ENCODE measurements around the gene LAMC1. TPM values are rescaled to one million over a fixed set of nuclear protein-coding genes. Genes with fewer than 3 reads are reported as not detected.
A peak's percentile ranks its signal among the peaks of the same experiment; 100 is the strongest.

Gene LAMC1
- total and polyA plus RNA-seq, 5 donors from 2014 or later = 1.1 TPM; not detected in 4

DNA sequence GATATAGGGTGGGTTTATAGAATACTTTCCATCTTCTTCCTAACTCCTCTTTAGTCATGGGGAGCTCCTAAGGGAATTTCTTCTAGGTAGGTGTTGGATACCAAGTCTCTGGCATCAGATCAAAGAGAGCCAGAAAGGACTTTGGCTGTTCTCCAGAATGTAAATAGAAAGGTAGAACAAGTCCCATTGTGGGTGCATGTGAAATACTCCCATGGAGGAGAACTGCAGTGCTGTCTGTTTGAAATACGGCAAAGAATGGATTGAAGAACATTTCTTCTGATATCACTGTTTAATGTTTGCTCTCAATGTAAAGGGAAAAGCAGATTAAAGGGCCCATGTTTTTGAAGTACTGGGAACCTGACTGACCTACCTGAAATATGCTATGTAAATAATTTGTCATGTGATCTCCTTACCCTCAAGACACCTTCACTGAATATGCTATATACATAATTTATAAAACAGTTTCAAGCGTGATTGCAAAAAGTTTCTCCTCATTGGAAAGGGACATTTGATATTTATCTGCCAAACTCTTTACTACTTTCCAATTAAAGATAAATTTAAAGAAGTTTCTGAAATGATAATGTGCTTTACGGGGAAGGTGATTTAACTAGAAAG is 65.9 kb downstream of the LAMC1 start:
- no peaks in the 10 kb centered on the region for H3K9me3 ChIP-seq (ENCODE audit: control insufficient read depth in 2 of 2, low read length in 2 of 2)
- peaks cover 26% of the 10 kb centered on the region for H3K27me3 Mint-ChIP-seq
- peaks cover 0 to 2% (median 0%) of the 10 kb centered on the region in 7 donors for H3K9me3 Mint-ChIP-seq
- H3K36me3 Mint-ChIP-seq = no peaks in the 10 kb centered on the region
- ATAC-seq (ENCODE audit: low read depth in 2 of 2) = no peak
- H3K36me3 ChIP-seq (ENCODE audit: control insufficient read depth, insufficient read depth, low read length) = no peaks in the 10 kb centered on the region
- no peaks in the 10 kb centered on the region for H3K4me1 Mint-ChIP-seq
- no peak overlapping the region for H3K27ac Mint-ChIP-seq
- no peaks in the 10 kb centered on the region for H3K4me1 ChIP-seq (ENCODE audit: control insufficient read depth, insufficient read depth, low read length, poor library complexity, severe bottlenecking)
- H3K27me3 ChIP-seq (ENCODE audit: control insufficient read depth, insufficient read depth, low read length) = peaks cover 3% of the 10 kb centered on the region
- no peak overlapping the region for H3K27ac ChIP-seq (ENCODE audit: insufficient read depth, low read length, poor library complexity, severe bottlenecking)
- no peak overlapping the region for H3K4me3 ChIP-seq (ENCODE audit: low read depth, low read length)
- H3K4me3 Mint-ChIP-seq = no peak overlapping the region
- no peak for DNase-seq

DNA sequence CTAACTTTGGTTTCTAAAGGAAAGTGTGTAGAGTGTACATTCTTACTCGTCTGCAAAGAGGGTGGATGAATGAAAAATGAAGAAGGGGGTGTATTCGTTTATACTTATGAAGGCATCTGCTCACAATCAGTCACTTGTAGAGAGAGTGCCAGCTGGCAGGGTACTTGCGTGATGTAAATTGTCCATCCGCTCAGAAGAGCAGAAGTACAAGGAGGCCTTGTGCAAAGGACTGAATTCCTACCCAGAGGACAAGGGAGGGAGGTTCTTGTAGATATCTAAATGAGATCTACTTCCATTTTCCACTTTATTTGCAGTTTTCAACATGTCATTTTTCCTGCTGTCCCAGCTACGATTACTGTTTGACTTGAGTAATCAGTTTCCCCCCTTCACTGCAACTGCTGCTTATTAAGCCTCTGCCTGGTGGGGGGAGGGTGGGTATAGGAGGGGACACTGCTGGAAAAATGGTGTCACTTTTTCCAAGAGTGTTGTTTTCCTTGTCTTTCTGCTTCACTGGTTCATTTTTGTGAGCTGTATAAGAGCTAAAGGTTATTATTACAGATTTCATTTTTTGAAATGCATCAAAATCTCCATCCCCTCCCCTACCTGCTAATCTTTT is 67.3 kb downstream of the LAMC1 start:
- H3K4me1 Mint-ChIP-seq = no peaks in the 10 kb centered on the region
- Histone ChIP-seq H3K4me1 (ENCODE audit: control insufficient read depth, insufficient read depth, low read length, poor library complexity, severe bottlenecking) (no peaks in the 10 kb centered on the region), H3K27ac (ENCODE audit: insufficient read depth, low read length, poor library complexity, severe bottlenecking) (no peak overlapping the region), H3K27me3 (ENCODE audit: control insufficient read depth, insufficient read depth, low read length) (peaks cover 3% of the 10 kb centered on the region), H3K4me3 (ENCODE audit: low read depth, low read length) (no peak overlapping the region), H3K36me3 (ENCODE audit: control insufficient read depth, insufficient read depth, low read length) (no peaks in the 10 kb centered on the region), H3K9me3 (ENCODE audit: control insufficient read depth in 2 of 2, low read length in 2 of 2) (no peaks in the 10 kb centered on the region)
- peak overlapping the region in 1 of 3 donors; percentile 20 for H3K27ac Mint-ChIP-seq
- peaks cover 32% of the 10 kb centered on the region for H3K27me3 Mint-ChIP-seq
- no peak for DNase-seq
- no peaks in the 10 kb centered on the region for H3K36me3 Mint-ChIP-seq
- H3K9me3 Mint-ChIP-seq = no peaks in the 10 kb centered on the region
- ATAC-seq (ENCODE audit: low read depth in 2 of 2) = no peak
- H3K4me3 Mint-ChIP-seq = no peak overlapping the region

DNA sequence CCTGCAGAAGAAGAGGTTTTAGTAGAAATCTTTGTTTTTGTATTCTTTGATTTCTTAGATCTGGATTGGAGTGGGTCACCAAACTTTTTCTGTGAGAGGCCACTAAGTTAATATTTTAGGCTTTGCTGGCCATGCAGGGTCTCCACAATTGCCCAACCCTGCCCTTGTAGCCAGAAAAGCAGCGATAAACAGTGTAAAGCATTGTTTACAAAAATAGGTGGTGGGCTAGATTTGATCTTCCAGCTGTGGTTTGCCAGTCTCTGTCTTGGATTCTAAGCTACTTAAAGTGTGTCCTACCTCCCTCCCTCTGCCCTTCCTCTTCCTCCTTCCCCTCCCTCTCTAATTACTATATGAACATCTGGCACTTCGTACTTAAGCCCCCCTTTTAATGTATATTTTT is 68.0 kb downstream of the LAMC1 start:
- Histone ChIP-seq H3K27me3 (ENCODE audit: control insufficient read depth, insufficient read depth, low read length) (peaks cover 3% of the 10 kb centered on the region), H3K4me1 (ENCODE audit: control insufficient read depth, insufficient read depth, low read length, poor library complexity, severe bottlenecking) (no peaks in the 10 kb centered on the region), H3K36me3 (ENCODE audit: control insufficient read depth, insufficient read depth, low read length) (no peaks in the 10 kb centered on the region), H3K27ac (ENCODE audit: insufficient read depth, low read length, poor library complexity, severe bottlenecking) (no peak overlapping the region), H3K9me3 (ENCODE audit: control insufficient read depth in 2 of 2, low read length in 2 of 2) (no peaks in the 10 kb centered on the region), H3K4me3 (ENCODE audit: low read depth, low read length) (no peak overlapping the region)
- ATAC-seq (ENCODE audit: low read depth in 2 of 2) (no peak), DNase-seq (no peak)
- H3K4me3 Mint-ChIP-seq = no peak overlapping the region
- H3K27me3 Mint-ChIP-seq = peaks cover 32% of the 10 kb centered on the region
- H3K27ac Mint-ChIP-seq = no peak overlapping the region
- no peaks in the 10 kb centered on the region for H3K9me3 Mint-ChIP-seq
- no peaks in the 10 kb centered on the region for H3K4me1 Mint-ChIP-seq
- H3K36me3 Mint-ChIP-seq = no peaks in the 10 kb centered on the region

DNA sequence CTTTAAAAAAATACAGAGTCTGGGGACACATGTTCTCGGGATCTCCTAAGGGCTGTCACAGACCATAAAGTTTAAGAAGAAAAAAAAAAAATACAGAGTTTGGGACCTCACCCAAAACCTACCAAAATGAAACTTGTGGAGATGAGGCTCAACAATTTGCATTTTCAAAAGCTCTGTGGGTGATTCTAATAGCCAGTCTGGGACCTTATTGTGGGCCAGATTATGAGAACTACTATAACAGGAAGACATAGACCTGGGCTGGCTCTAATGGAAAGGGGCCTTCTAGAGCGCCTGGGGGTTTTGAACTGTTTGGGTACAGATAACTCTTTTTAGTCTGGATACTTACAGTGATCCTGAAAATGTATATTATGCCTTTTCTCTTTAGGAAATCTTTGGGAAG is 69.1 kb downstream of the LAMC1 start:
- H3K27ac Mint-ChIP-seq = no peak overlapping the region
- Histone ChIP-seq H3K4me1 (ENCODE audit: control insufficient read depth, insufficient read depth, low read length, poor library complexity, severe bottlenecking) (no peaks in the 10 kb centered on the region), H3K27me3 (ENCODE audit: control insufficient read depth, insufficient read depth, low read length) (peaks cover 3% of the 10 kb centered on the region), H3K9me3 (ENCODE audit: control insufficient read depth in 2 of 2, low read length in 2 of 2) (no peaks in the 10 kb centered on the region), H3K27ac (ENCODE audit: insufficient read depth, low read length, poor library complexity, severe bottlenecking) (no peak overlapping the region), H3K4me3 (ENCODE audit: low read depth, low read length) (no peak overlapping the region), H3K36me3 (ENCODE audit: control insufficient read depth, insufficient read depth, low read length) (no peaks in the 10 kb centered on the region)
- DNase-seq = no peak
- H3K27me3 Mint-ChIP-seq = peaks cover 26% of the 10 kb centered on the region
- H3K4me1 Mint-ChIP-seq = no peaks in the 10 kb centered on the region
- H3K36me3 Mint-ChIP-seq = no peaks in the 10 kb centered on the region
- no peak overlapping the region for H3K4me3 Mint-ChIP-seq
- no peak for ATAC-seq (ENCODE audit: low read depth in 2 of 2)
- H3K9me3 Mint-ChIP-seq = no peaks in the 10 kb centered on the region

DNA sequence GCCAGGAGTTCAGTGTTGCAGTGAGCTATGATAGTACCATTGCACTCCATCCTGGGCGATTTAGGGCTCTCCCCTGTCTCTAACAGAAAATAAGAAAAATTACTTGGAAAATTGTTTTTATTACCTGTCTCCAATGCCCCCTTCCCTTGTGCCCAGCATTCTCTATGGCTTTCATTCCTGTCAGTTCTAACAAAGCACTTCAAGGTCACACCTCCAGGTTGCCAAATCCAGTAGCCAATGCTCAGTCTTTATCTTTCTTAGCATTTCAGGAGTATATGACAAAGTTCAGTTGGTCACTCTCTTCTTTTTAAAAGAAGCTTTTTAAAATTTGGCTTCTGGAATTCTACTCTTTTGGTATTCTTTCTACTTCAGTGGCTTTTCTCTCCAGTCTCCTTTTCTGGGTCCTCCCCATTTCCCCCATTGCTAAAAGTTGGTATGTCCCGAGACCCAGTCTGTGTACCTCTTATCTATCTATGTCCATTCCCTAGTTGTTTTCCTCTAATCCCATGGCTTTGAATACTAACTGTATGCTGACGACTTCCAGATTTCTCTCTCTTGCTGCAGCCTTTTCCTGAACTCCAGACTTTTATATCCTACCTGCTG is 69.9 kb downstream of the LAMC1 start:
- H3K4me3 ChIP-seq (ENCODE audit: low read depth, low read length) = no peak overlapping the region
- no peaks in the 10 kb centered on the region for H3K9me3 Mint-ChIP-seq
- no peak overlapping the region for H3K4me3 Mint-ChIP-seq
- H3K27ac Mint-ChIP-seq = no peak overlapping the region
- H3K9me3 ChIP-seq (ENCODE audit: control insufficient read depth in 2 of 2, low read length in 2 of 2) = no peaks in the 10 kb centered on the region
- DNase-seq (no peak), ATAC-seq (ENCODE audit: low read depth in 2 of 2) (no peak)
- no peak overlapping the region for H3K27ac ChIP-seq (ENCODE audit: insufficient read depth, low read length, poor library complexity, severe bottlenecking)
- no peaks in the 10 kb centered on the region for H3K36me3 Mint-ChIP-seq
- peaks cover 3% of the 10 kb centered on the region for H3K27me3 ChIP-seq (ENCODE audit: control insufficient read depth, insufficient read depth, low read length)
- no peaks in the 10 kb centered on the region for H3K4me1 Mint-ChIP-seq
- no peaks in the 10 kb centered on the region for H3K4me1 ChIP-seq (ENCODE audit: control insufficient read depth, insufficient read depth, low read length, poor library complexity, severe bottlenecking)
- H3K27me3 Mint-ChIP-seq = peaks cover 26% of the 10 kb centered on the region
- H3K36me3 ChIP-seq (ENCODE audit: control insufficient read depth, insufficient read depth, low read length) = no peaks in the 10 kb centered on the region

DNA sequence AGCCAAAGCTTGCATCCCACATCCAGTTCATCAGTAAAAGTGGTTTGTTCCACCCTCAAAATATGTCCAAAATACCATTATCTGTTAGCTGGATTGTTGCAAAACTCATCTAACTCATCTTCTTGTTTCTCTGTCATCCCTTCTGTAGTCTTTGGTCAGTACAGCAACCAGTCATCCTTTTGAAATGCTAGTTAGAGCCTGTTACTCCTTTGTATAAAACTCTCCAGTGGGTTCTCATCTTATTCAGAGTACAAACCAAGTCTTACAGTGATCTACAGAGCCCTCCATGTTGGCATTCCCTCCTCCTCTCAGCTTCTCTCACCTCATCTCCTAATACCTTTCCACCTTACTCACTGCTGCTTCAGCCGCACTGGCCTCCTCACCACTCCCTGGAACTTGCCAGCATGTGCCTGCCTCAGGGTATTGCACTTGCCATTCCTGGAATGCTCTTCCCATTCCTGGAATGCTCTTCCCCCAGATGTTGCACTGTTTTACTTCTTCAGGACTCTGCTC is 70.6 kb downstream of the LAMC1 start:
- no peak overlapping the region for H3K27ac Mint-ChIP-seq
- no peaks in the 10 kb centered on the region for H3K9me3 Mint-ChIP-seq
- H3K4me1 Mint-ChIP-seq = no peaks in the 10 kb centered on the region
- no peak overlapping the region for H3K27ac ChIP-seq (ENCODE audit: insufficient read depth, low read length, poor library complexity, severe bottlenecking)
- peaks cover 3% of the 10 kb centered on the region for H3K27me3 ChIP-seq (ENCODE audit: control insufficient read depth, insufficient read depth, low read length)
- H3K36me3 Mint-ChIP-seq = no peaks in the 10 kb centered on the region
- no peak overlapping the region for H3K4me3 ChIP-seq (ENCODE audit: low read depth, low read length)
- H3K27me3 Mint-ChIP-seq = peaks cover 26% of the 10 kb centered on the region
- no peaks in the 10 kb centered on the region for H3K9me3 ChIP-seq (ENCODE audit: control insufficient read depth in 2 of 2, low read length in 2 of 2)
- no peaks in the 10 kb centered on the region for H3K4me1 ChIP-seq (ENCODE audit: control insufficient read depth, insufficient read depth, low read length, poor library complexity, severe bottlenecking)
- H3K4me3 Mint-ChIP-seq = no peak overlapping the region
- no peaks in the 10 kb centered on the region for H3K36me3 ChIP-seq (ENCODE audit: control insufficient read depth, insufficient read depth, low read length)
- DNase-seq (no peak), ATAC-seq (ENCODE audit: low read depth in 2 of 2) (no peak)

DNA sequence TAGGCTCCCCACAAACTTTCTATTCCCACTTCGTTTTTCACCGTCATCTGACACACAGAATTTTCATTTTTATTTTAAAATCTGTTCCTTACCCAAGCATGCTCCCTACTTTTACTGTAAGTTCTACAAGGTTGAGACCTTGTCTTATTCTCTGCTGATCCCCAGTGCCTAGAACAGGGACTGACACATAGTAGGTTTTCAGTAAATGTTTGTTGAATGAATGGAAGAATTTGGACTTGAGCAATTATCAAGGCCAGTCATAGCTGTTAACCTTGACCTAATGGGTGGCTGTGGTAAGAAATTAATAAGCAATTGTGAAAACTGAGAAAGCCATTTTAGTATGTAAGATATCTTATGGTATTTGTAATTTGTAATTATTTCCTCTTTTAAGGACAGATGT is 71.1 kb downstream of the LAMC1 start:
- Histone ChIP-seq H3K9me3 (ENCODE audit: control insufficient read depth in 2 of 2, low read length in 2 of 2) (no peaks in the 10 kb centered on the region), H3K27ac (ENCODE audit: insufficient read depth, low read length, poor library complexity, severe bottlenecking) (no peak overlapping the region), H3K36me3 (ENCODE audit: control insufficient read depth, insufficient read depth, low read length) (no peaks in the 10 kb centered on the region), H3K4me1 (ENCODE audit: control insufficient read depth, insufficient read depth, low read length, poor library complexity, severe bottlenecking) (no peaks in the 10 kb centered on the region), H3K27me3 (ENCODE audit: control insufficient read depth, insufficient read depth, low read length) (peaks cover 3% of the 10 kb centered on the region), H3K4me3 (ENCODE audit: low read depth, low read length) (no peak overlapping the region)
- Mint-ChIP-seq H3K9me3 (no peaks in the 10 kb centered on the region), H3K4me3 (no peak overlapping the region), H3K4me1 (no peaks in the 10 kb centered on the region), H3K27me3 (peaks cover 26% of the 10 kb centered on the region), H3K27ac (no peak overlapping the region), H3K36me3 (no peaks in the 10 kb centered on the region)
- DNase-seq (no peak), ATAC-seq (ENCODE audit: low read depth in 2 of 2) (no peak)

DNA sequence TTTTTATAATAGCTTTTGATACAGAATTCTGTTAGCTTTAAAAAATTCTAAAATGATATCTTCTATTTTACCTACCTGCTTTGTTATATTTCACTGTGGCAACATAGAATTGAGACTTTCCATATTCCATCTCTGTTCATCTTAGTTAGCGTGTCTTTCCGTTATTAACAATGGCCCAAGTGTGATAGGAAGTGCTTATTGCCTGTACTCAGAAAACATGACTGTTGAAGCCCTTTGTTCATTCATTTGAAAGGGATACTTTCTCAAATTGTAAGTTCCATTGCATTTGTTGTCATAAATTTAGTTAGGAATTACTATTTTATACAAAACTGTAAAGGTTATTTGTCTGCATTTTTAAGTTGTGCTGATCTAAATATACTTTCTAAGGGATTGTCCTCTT is 73.1 kb downstream of the LAMC1 start:
- Mint-ChIP-seq H3K4me3 (no peak overlapping the region), H3K27me3 (peaks cover 21% of the 10 kb centered on the region), H3K4me1 (no peaks in the 10 kb centered on the region), H3K36me3 (no peaks in the 10 kb centered on the region), H3K27ac (no peak overlapping the region), H3K9me3 (peaks cover 0 to 1% (median 0%) of the 10 kb centered on the region in 7 donors)
- Histone ChIP-seq H3K9me3 (ENCODE audit: control insufficient read depth in 2 of 2, low read length in 2 of 2) (no peaks in the 10 kb centered on the region), H3K27ac (ENCODE audit: insufficient read depth, low read length, poor library complexity, severe bottlenecking) (no peak overlapping the region), H3K36me3 (ENCODE audit: control insufficient read depth, insufficient read depth, low read length) (no peaks in the 10 kb centered on the region), H3K4me3 (ENCODE audit: low read depth, low read length) (no peak overlapping the region), H3K4me1 (ENCODE audit: control insufficient read depth, insufficient read depth, low read length, poor library complexity, severe bottlenecking) (no peaks in the 10 kb centered on the region), H3K27me3 (ENCODE audit: control insufficient read depth, insufficient read depth, low read length) (peaks cover 3% of the 10 kb centered on the region)
- DNase-seq (no peak), ATAC-seq (ENCODE audit: low read depth in 2 of 2) (no peak)
